Central memory CD8-positive, alpha-beta T cell (primary cell): ENCODE measurements around the gene RAVER1.

Experiments
- ATAC-seq: fragments of 150-1000 bp; cut with Tn5 transposase; replicated peaks from 2 replicates; pipeline ENCODE4 v1.10.0; 2022; ENCODE audit warnings: mild to moderate bottlenecking, moderate FRiP score, moderate number of reproducible peaks; ENCODE audit not compliant: poor library complexity, severe bottlenecking; ENCODE audit errors: extremely low read depth
- DNase-seq, 2 donors: peaks; one replicate each; pipeline ENCODE4 v3.0.0; 2021; ENCODE audit warnings: low spot score in 2 of 2
- H3K27ac Mint-ChIP-seq: one replicate; pipeline ENCODE4 v1.8.0; 2022; ENCODE audit warnings: low read depth, mild to moderate bottlenecking, moderate library complexity, mixed read lengths
- H3K27me3 Mint-ChIP-seq: one replicate; pipeline ENCODE4 v1.8.0; 2022; ENCODE audit warnings: mixed read lengths
- H3K36me3 Mint-ChIP-seq: one replicate; pipeline ENCODE4 v1.8.0; 2022; ENCODE audit warnings: mild to moderate bottlenecking, moderate library complexity, mixed read lengths; ENCODE audit not compliant: insufficient read depth
- H3K4me1 Mint-ChIP-seq: one replicate; pipeline ENCODE4 v1.8.0; 2022; ENCODE audit warnings: mixed read lengths
- H3K4me3 Mint-ChIP-seq: one replicate; pipeline ENCODE4 v1.8.0; 2022; ENCODE audit warnings: mild to moderate bottlenecking, moderate library complexity, mixed read lengths
- H3K9me3 Mint-ChIP-seq: one replicate; pipeline ENCODE4 v1.8.0; 2022; ENCODE audit warnings: mixed read lengths

The RAVER1 gene

GRCh38 chr19:10364644-10365043, 31.3 kb upstream of the RAVER1 start:
- H3K27me3 Mint-ChIP-seq: no peaks in the 10 kb centered on the region
- no peaks in the 10 kb centered on the region for H3K9me3 Mint-ChIP-seq
- no peak overlapping the region for H3K27ac Mint-ChIP-seq
- peaks cover 53% of the 10 kb centered on the region for H3K36me3 Mint-ChIP-seq
- no peak for DNase-seq
- H3K4me3 Mint-ChIP-seq: no peak overlapping the region
- peaks cover 5% of the 10 kb centered on the region for H3K4me1 Mint-ChIP-seq
- no peak for ATAC-seq

- DNase-seq (no peak), ATAC-seq (no peak)
- no peak overlapping the region for H3K4me3 Mint-ChIP-seq
- no peaks in the 10 kb centered on the region for H3K27me3 Mint-ChIP-seq
- H3K4me1 Mint-ChIP-seq: no peaks in the 10 kb centered on the region
- no peak overlapping the region for H3K27ac Mint-ChIP-seq
- no peaks in the 10 kb centered on the region for H3K9me3 Mint-ChIP-seq
- peaks cover 58% of the 10 kb centered on the region for H3K36me3 Mint-ChIP-seq
Measured at GRCh38 chr19:10363789-10364281, 30.5 kb upstream of the RAVER1 start.

- Mint-ChIP-seq H3K4me1 (no peaks in the 10 kb centered on the region), H3K27me3 (no peaks in the 10 kb centered on the region), H3K9me3 (no peaks in the 10 kb centered on the region), H3K36me3 (peaks cover 54% of the 10 kb centered on the region), H3K27ac (no peak overlapping the region), H3K4me3 (no peak overlapping the region)
- ATAC-seq (no peak), DNase-seq (no peak)
Measured at GRCh38 chr19:10362259-10362658, 28.9 kb upstream of the RAVER1 start.

- Mint-ChIP-seq H3K27ac (no peak overlapping the region), H3K36me3 (peaks cover 51% of the 10 kb centered on the region), H3K4me1 (no peaks in the 10 kb centered on the region), H3K27me3 (no peaks in the 10 kb centered on the region), H3K4me3 (no peak overlapping the region), H3K9me3 (no peaks in the 10 kb centered on the region)
- no peak for ATAC-seq
- no peak for DNase-seq
Measured at GRCh38 chr19:10361569-10362011, 28.3 kb upstream of the RAVER1 start.

GRCh38 chr19:10356431-10356830, 23.1 kb upstream of the RAVER1 start:
- DNase-seq: no peak
- Mint-ChIP-seq H3K9me3 (no peaks in the 10 kb centered on the region), H3K4me3 (no peak overlapping the region), H3K27ac (no peak overlapping the region), H3K4me1 (no peaks in the 10 kb centered on the region), H3K36me3 (peaks cover 62% of the 10 kb centered on the region), H3K27me3 (no peaks in the 10 kb centered on the region)
- no peak for ATAC-seq

- ATAC-seq (no peak), DNase-seq (no peak)
- H3K27me3 Mint-ChIP-seq: no peaks in the 10 kb centered on the region
- H3K36me3 Mint-ChIP-seq: peaks cover 50% of the 10 kb centered on the region
- H3K27ac Mint-ChIP-seq: no peak overlapping the region
- no peaks in the 10 kb centered on the region for H3K4me1 Mint-ChIP-seq
- H3K9me3 Mint-ChIP-seq: no peaks in the 10 kb centered on the region
- H3K4me3 Mint-ChIP-seq: no peak overlapping the region
Measured at GRCh38 chr19:10353793-10354391, 20.6 kb upstream of the RAVER1 start.

GRCh38 chr19:10352764-10353671, 19.7 kb upstream of the RAVER1 start:
- Mint-ChIP-seq H3K4me3 (no peak overlapping the region), H3K9me3 (no peaks in the 10 kb centered on the region), H3K4me1 (no peaks in the 10 kb centered on the region), H3K27me3 (no peaks in the 10 kb centered on the region), H3K27ac (no peak overlapping the region), H3K36me3 (peaks cover 47% of the 10 kb centered on the region)
- ATAC-seq (no peak), DNase-seq (no peak)

GRCh38 chr19:10346509-10346908, 13.2 kb upstream of the RAVER1 start:
- no peak for ATAC-seq
- Mint-ChIP-seq H3K36me3 (peaks cover 9% of the 10 kb centered on the region), H3K27me3 (no peaks in the 10 kb centered on the region), H3K9me3 (no peaks in the 10 kb centered on the region), H3K4me1 (no peaks in the 10 kb centered on the region), H3K27ac (no peak overlapping the region), H3K4me3 (no peak overlapping the region)
- DNase-seq: no peak

- no peaks in the 10 kb centered on the region for H3K9me3 Mint-ChIP-seq
- peaks cover 3% of the 10 kb centered on the region for H3K36me3 Mint-ChIP-seq
- peaks cover 8% of the 10 kb centered on the region for H3K4me1 Mint-ChIP-seq
- no peak for ATAC-seq
- DNase-seq: no peak
- H3K27ac Mint-ChIP-seq: no peak overlapping the region
- H3K27me3 Mint-ChIP-seq: no peaks in the 10 kb centered on the region
- no peak overlapping the region for H3K4me3 Mint-ChIP-seq
Measured at GRCh38 chr19:10344780-10345179, 11.5 kb upstream of the RAVER1 start.

- no peaks in the 10 kb centered on the region for H3K9me3 Mint-ChIP-seq
- no peak for DNase-seq
- H3K4me3 Mint-ChIP-seq: no peak overlapping the region
- peaks cover 20% of the 10 kb centered on the region for H3K4me1 Mint-ChIP-seq
- no peaks in the 10 kb centered on the region for H3K27me3 Mint-ChIP-seq
- ATAC-seq: no peak
- H3K27ac Mint-ChIP-seq: no peak overlapping the region
- peaks cover 2% of the 10 kb centered on the region for H3K36me3 Mint-ChIP-seq
Measured at GRCh38 chr19:10343495-10343894, 10.2 kb upstream of the RAVER1 start.

- Mint-ChIP-seq H3K27me3 (no peaks in the 10 kb centered on the region), H3K9me3 (no peaks in the 10 kb centered on the region), H3K4me3 (peak overlapping the region; percentile 85), H3K36me3 (peaks cover 12% of the 10 kb centered on the region), H3K27ac (peak overlapping the region; percentile 92), H3K4me1 (peaks cover 24% of the 10 kb centered on the region)
- no peak for ATAC-seq
- DNase-seq: no peak
Measured at GRCh38 chr19:10339977-10340376, 6.6 kb upstream of the RAVER1 start.

GRCh38 chr19:10339380-10339960, 6.1 kb upstream of the RAVER1 start, which contains the start of gene ICAM3:
Gene ICAM3 (minus strand): TSS chr19:10339624. CDS start chr19:10339614, 10 bp downstream.
- DNase-seq (peak; percentile 32 to 45), ATAC-seq (peak; percentile 93)
- no peaks in the 10 kb centered on the region for H3K9me3 Mint-ChIP-seq
- H3K27me3 Mint-ChIP-seq: no peaks in the 10 kb centered on the region
- peaks cover 24% of the 10 kb centered on the region for H3K4me1 Mint-ChIP-seq
- peak within 1 kb of the TSS; percentile 92 for H3K27ac Mint-ChIP-seq
- peak within 1 kb of the TSS; percentile 85 for H3K4me3 Mint-ChIP-seq
- peaks cover 12% of the 10 kb centered on the region for H3K36me3 Mint-ChIP-seq
